ENCODE data around the gene MARCHF3.
"Not testable (repeated sequence)": the region's sequence is repeated elsewhere in the genome, so short reads cannot be mapped to it uniquely, and the experiment has no call there.

- TF ChIP-seq CTCF (conservative IDR thresholded peaks at IDR 0.05); ZFX (IDR thresholded peaks at IDR 0.05): not testable (repeated sequence)
Observed at GRCh38 chr5:126853541-126854307, 176.6 kb downstream of the MARCHF3 start.

Measured in C4-2B (cell line).